Bronchial epithelial cell (primary cell): Measurements from ENCODE around the gene ZNF484. TPM values are rescaled to one million over a fixed set of nuclear protein-coding genes. Genes with fewer than 3 reads are reported as not detected.
A peak's percentile ranks its signal among the peaks of the same experiment; 100 is the strongest.
"Not testable (repeated sequence)": the region's sequence is repeated elsewhere in the genome, so short reads cannot be mapped to it uniquely, and the experiment has no call there.

ENCODE experiments used
- DNase-seq: peaks from one replicate; pipeline ENCODE4 v3.0.0-alpha.2; 2010; ENCODE audit warnings: low read depth
- FAIRE-seq: peaks from 2 replicates; lab custom pipeline; 2011; peaks lifted over from hg19 to GRCh38; lab: Jason Lieb, UNC
- H3K27me3 ChIP-seq: 2 replicates; pipeline ENCODE4 v1.5.1; 2011; ENCODE audit warnings: low read length; ENCODE audit not compliant: control insufficient read depth, insufficient read depth
- H3K36me3 ChIP-seq: 2 replicates; pipeline ENCODE4 v1.5.1; 2011; ENCODE audit warnings: low read length; ENCODE audit not compliant: control insufficient read depth, insufficient read depth
- H3K4me3 ChIP-seq: 2 replicates; pipeline ENCODE4 v1.5.1; 2011; ENCODE audit warnings: mild to moderate bottlenecking, low read depth, low read length, control low read depth
- CTCF ChIP-seq: IDR thresholded peaks from 2 replicates; pipeline ENCODE4 v1.5.1; 2011; ENCODE audit warnings: mild to moderate bottlenecking, moderate library complexity, low read length, control low read depth, inconsistent platforms; ENCODE audit not compliant: insufficient read depth, severe bottlenecking
- total RNA-seq: library from RNA; depleted of rRNA; stranded (reverse); fragments of >200 nt; gene quantifications from 2 replicates; pipeline ENCODE4 v1.2.1, GENCODE V29; 2014

ZNF484 gene
- total RNA-seq, 1 donor from 2014 or later: 9.2 TPM

GRCh38 chr9:92829420-92829819, 48.4 kb downstream of the ZNF484 start:
- H3K4me3 ChIP-seq: no peak overlapping the region

GRCh38 chr9:92825065-92825464, 52.8 kb downstream of the ZNF484 start:
- H3K36me3 ChIP-seq, H3K27me3 ChIP-seq, H3K4me3 ChIP-seq, FAIRE-seq, DNase-seq: not testable (repeated sequence)

More at GRCh38 chr9:92829420-92829819, 48.4 kb downstream of the ZNF484 start:
- DNase-seq (no peak), FAIRE-seq (no peak)
- Histone ChIP-seq H3K27me3 (no peaks in the 10 kb centered on the region), H3K36me3 (no peaks in the 10 kb centered on the region)
- TF ChIP-seq CTCF: no peak

- no peak for FAIRE-seq
- H3K36me3 ChIP-seq: no peaks in the 10 kb centered on the region
- DNase-seq: no peak
- no peak for TF ChIP-seq CTCF
- H3K27me3 ChIP-seq: no peaks in the 10 kb centered on the region
- H3K4me3 ChIP-seq: no peak overlapping the region
These were observed 56.9 kb downstream of the ZNF484 start for GRCh38 chr9:92820964-92821363.

GRCh38 chr9:92819898-92820297, 57.9 kb downstream of the ZNF484 start:
- H3K36me3 ChIP-seq, FAIRE-seq, H3K4me3 ChIP-seq, DNase-seq, H3K27me3 ChIP-seq: not testable (repeated sequence)

- not testable (repeated sequence) for FAIRE-seq
- H3K27me3 ChIP-seq: peaks cover 42% of the 10 kb centered on the region
These were observed 68.1 kb downstream of the ZNF484 start for GRCh38 chr9:92809629-92810326.

GRCh38 chr9:92808726-92809451, 68.9 kb downstream of the ZNF484 start:
- Histone ChIP-seq H3K27me3 (peaks cover 42% of the 10 kb centered on the region), H3K36me3 (no peaks in the 10 kb centered on the region), H3K4me3 (peak overlapping the region; percentile 20)
- TF ChIP-seq CTCF: peak; percentile 61
- FAIRE-seq (no peak), DNase-seq (peak; percentile 48)

More at GRCh38 chr9:92809629-92810326, 68.1 kb downstream of the ZNF484 start:
- H3K4me3 ChIP-seq, DNase-seq, H3K36me3 ChIP-seq: not testable (repeated sequence)

GRCh38 chr9:92807757-92808725, 69.8 kb downstream of the ZNF484 start:
- peaks cover 40% of the 10 kb centered on the region for H3K27me3 ChIP-seq

More at GRCh38 chr9:92807757-92808725, 69.8 kb downstream of the ZNF484 start:
- no peak for FAIRE-seq
- Histone ChIP-seq H3K4me3 (no peak overlapping the region), H3K36me3 (no peaks in the 10 kb centered on the region)
- DNase-seq: no peak
- no peak for TF ChIP-seq CTCF
